Measurements from ENCODE around the gene PDE4B. TPM values are rescaled to one million over a fixed set of nuclear protein-coding genes. Genes with fewer than 3 reads are reported as not detected.
A peak's percentile ranks its signal among the peaks of the same experiment; 100 is the strongest.

PDE4B gene
- polyA plus RNA-seq, 2 of the 4 experiments (the other 2 are of a cell fraction): 20.2 to 56.8 TPM

GRCh38 chr1:66227966-66228365 is 435.3 kb downstream of the PDE4B start (continued):
- TF ChIP-seq ZSCAN20 (CRISPR knock-in tag; IDR thresholded peaks at IDR 0.05) (no peak), TP53 (CRISPR knock-in tag; IDR thresholded peaks at IDR 0.05) (no peak)

DNA sequence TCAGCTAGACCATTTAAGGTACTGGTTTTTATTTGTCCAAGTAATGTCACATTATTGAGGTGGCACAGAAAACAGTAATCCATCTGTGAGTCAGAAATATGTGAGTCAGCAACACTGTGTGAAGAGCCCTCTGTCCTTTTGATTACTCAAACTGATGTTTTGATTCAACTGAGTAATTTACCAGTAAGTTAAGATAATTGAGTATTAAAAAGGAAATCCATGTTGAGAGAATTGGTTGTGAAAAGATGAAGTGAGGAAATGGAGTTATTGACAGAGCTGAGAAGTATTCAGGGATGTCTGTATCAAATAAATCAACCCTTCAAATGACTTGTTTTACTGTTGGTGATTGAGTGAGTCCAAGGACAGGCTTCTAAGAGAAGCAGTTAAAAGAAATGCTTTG is 438.5 kb downstream of the PDE4B start:
- Histone ChIP-seq H3K4me1 (peaks cover 58% of the 10 kb centered on the region), H3K9me3 (no peaks in the 10 kb centered on the region), H3K4me2 (peak overlapping the region; percentile 62), H3K27ac (peak overlapping the region; percentile 80 to 90), H3K4me3 (no peak overlapping the region)
- ChIA-PET POLR2A (no interaction called here), CTCF (interaction anchor here (0.7 to 4.2 kb wide), 3 partner anchors 11 to 267 kb away, joined by 3 to 21 read pairs (median 3); no protein-coding TSS in a partner anchor)
- TF ChIP-seq EP300 (IDR thresholded peaks at IDR 0.05) (peak in 1 of 2 experiments; percentile 44; a peak in 2 of 5 replicates), EHMT2 (IDR thresholded peaks at IDR 0.05; ENCODE audit: low read depth) (no peak), ZC3H11A (IDR thresholded peaks at IDR 0.05) (no peak), MAFK (IDR thresholded peaks at IDR 0.05; ENCODE audit: partially characterized antibody) (peak; percentile 84), HDAC2 (IDR thresholded peaks at IDR 0.05) (no peak), JUNB (IDR thresholded peaks at IDR 0.05) (peak; percentile 82), TFCP2L1 (CRISPR knock-in tag; IDR thresholded peaks at IDR 0.05) (no peak), RAD21 (conservative IDR thresholded peaks at IDR 0.05 in 1 of 2, IDR thresholded peaks at IDR 0.05 in 1 of 2) (0 out of 5 replicates have a peak, but pooled peaks of 1 of the 2 experiments have one; percentile 2), FOSL2 (IDR thresholded peaks at IDR 0.05) (peak; percentile 83), FOSL2 (CRISPR knock-in tag; IDR thresholded peaks at IDR 0.05) (peak; percentile 87), GATA3 (IDR thresholded peaks at IDR 0.05; ENCODE audit: borderline replicate concordance) (peak; percentile 77; the same call in 1 of the 2 replicates), CEBPB (IDR thresholded peaks at IDR 0.05) (peak; percentile 27 to 51; a peak in 2 of 4 replicates), RCOR1 (IDR thresholded peaks at IDR 0.05; ENCODE audit: low read depth, low read length) (no peak), JUN (IDR thresholded peaks at IDR 0.05) (peak; percentile 32 to 42; a peak in 2 of 5 replicates)
- TF ChIP-seq, protein P1, sequence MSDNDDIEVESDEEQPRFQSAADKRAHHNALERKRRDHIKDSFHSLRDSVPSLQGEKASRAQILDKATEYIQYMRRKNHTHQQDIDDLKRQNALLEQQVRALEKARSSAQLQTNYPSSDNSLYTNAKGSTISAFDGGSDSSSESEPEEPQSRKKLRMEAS (IDR thresholded peaks at IDR 0.05): 0 out of 2 replicates have a peak, but pooled peaks have one; percentile 18
- DNase-seq (ENCODE audit: low read depth in 1 of 2, low spot score in 1 of 2): peak; percentile 37 to 74
- FAIRE-seq: peak; percentile 32
- peak; percentile 88 to 94; a peak in 5 of 6 replicates for ATAC-seq

DNA sequence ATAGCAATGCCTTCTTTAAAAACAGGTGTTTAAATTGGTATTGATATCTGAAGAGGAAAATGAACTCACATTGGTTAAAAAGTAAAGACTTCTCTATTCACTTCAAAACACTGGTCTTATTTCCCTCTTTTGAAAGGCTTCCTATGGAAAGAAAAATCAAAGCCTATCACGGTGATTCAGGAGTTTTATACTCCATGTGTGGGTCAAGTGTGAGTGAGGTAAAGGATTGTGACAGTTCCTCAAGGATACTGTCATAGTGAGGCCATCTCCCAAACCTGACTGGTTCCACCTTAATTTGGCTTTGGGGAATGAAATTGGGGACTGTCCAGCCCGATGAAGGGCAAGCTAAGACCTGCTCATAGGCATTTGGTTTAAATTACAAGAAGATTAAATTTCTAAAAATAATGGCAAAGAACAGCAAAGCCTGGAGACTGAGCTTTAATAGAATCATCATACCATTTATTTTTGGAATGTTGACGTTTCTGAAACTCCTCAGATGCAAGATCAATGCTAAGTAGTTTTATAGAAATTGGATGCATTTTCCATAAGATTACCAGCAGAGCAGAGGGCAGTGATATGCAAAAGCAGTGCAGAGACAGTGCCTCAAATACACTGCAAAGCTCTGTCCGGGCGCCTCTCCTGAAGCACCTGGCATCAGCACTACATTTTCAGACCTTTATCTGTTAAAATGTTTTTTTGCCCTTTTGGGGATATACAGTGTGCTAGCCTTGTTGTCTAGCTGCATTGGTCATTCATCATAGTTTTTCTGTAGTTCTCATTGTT is 439.2 kb downstream of the PDE4B start:
- peak overlapping the region; percentile 80 to 90 for H3K27ac ChIP-seq
- TF ChIP-seq RNF2 (IDR thresholded peaks at IDR 0.05; ENCODE audit: borderline replicate concordance, low read depth): no peak
- TF ChIP-seq, protein P2, sequence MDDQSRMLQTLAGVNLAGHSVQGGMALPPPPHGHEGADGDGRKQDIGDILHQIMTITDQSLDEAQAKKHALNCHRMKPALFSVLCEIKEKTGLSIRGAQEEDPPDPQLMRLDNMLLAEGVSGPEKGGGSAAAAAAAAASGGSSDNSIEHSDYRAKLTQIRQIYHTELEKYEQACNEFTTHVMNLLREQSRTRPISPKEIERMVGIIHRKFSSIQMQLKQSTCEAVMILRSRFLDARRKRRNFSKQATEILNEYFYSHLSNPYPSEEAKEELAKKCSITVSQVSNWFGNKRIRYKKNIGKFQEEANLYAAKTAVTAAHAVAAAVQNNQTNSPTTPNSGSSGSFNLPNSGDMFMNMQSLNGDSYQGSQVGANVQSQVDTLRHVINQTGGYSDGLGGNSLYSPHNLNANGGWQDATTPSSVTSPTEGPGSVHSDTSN (IDR thresholded peaks at IDR 0.05): no peak
- no peak for TF ChIP-seq TP53 (CRISPR knock-in tag; IDR thresholded peaks at IDR 0.05)
- TF ChIP-seq SREBF2 (IDR thresholded peaks at IDR 0.05): no peak
- TF ChIP-seq ZSCAN20 (CRISPR knock-in tag; IDR thresholded peaks at IDR 0.05): no peak
- TF ChIP-seq ESRRA (IDR thresholded peaks at IDR 0.05; ENCODE audit: borderline replicate concordance, low read length): no peak
- FAIRE-seq (no peak), DNase-seq (ENCODE audit: low read depth in 1 of 2, low spot score in 1 of 2) (peak in 1 of 2 experiments; percentile 45), ATAC-seq (peak; percentile 63 to 81)
- ChIA-PET CTCF (interaction anchor here (2.1 kb wide), 1 partner anchor 10 kb away, joined by 13 read pairs; no protein-coding TSS in a partner anchor), POLR2A (no interaction called here)
- no peaks in the 10 kb centered on the region for H3K9me3 ChIP-seq
- H3K4me3 ChIP-seq: no peak overlapping the region
- H3K4me2 ChIP-seq: peak overlapping the region; percentile 62
- WGBS (ENCODE audit: missing lambda C conversion rate): 52% methylated on average over 5 of the region's 5 CpGs
- peaks cover 52% of the 10 kb centered on the region for H3K4me1 ChIP-seq

DNA sequence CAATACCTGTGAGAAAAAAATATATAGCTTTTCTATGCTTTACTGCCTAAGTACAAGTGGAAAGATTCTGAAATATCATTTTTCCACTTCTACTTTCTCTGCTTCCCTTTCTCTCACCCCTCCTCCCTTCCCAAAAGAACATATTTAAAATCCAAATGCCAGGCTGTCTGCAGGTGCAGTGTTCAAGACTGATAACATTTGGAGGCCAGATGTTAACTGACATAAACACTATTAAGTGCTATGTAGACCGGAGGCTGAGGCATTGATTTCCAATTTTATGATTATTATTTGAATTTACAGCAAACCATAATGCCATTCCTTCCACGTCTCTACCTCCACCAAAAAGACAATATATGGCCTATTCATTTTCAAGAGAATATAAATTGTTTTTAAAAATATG is 444.3 kb downstream of the PDE4B start:
- 89% methylated on average over 2 of the region's 2 CpGs for WGBS (ENCODE audit: missing lambda C conversion rate)
- Histone ChIP-seq H3K4me2 (no peak overlapping the region; the same call in 2 of the 3 replicates), H3K27ac (peak overlapping the region in 1 of 2 experiments; percentile 82; a peak in 4 of 6 replicates), H3K4me3 (no peak overlapping the region), H3K4me1 (peaks cover 58% of the 10 kb centered on the region), H3K9me3 (no peaks in the 10 kb centered on the region)
- POLR2A ChIA-PET: no interaction called here
- DNase-seq (ENCODE audit: low read depth in 1 of 2, low spot score in 1 of 2): no peak
- CTCF ChIA-PET: interaction anchor here (1.2 kb wide), 1 partner anchor 276 kb away, joined by 3 read pairs; no protein-coding TSS in a partner anchor
- ATAC-seq: no peak
- no peak for FAIRE-seq
- no peak for TF ChIP-seq ZFP36 (IDR thresholded peaks at IDR 0.05; ENCODE audit: borderline replicate concordance, partially characterized antibody)
- no peak for TF ChIP-seq HEYL (CRISPR knock-in tag; IDR thresholded peaks at IDR 0.05)
- no peak for TF ChIP-seq BHLHE40 (IDR thresholded peaks at IDR 0.05; ENCODE audit: low read depth, low read length)

All from A549 (cell line).